Fibroblast of lung (primary cell): ENCODE results near the gene ETV2. TPM values are rescaled to one million over a fixed set of nuclear protein-coding genes. Genes with fewer than 3 reads are reported as not detected.

Experiments
- DNase-seq, 2 donors: peaks; one replicate each; pipeline versions ENCODE4 v3.0.0 to v3.0.0-alpha.2; 2010; ENCODE audit warnings: low read depth in 2 of 2
- H2AFZ ChIP-seq: 2 replicates; pipeline ENCODE4 v1.5.1; 2012; ENCODE audit warnings: low read length, control low read depth, inconsistent platforms
- H3K27ac ChIP-seq: 2 replicates; pipeline ENCODE4 v1.5.1; 2011; ENCODE audit warnings: low read length, control low read depth; ENCODE audit not compliant: insufficient read depth
- H3K27me3 ChIP-seq: 2 replicates; pipeline ENCODE4 v1.5.1; 2011; ENCODE audit warnings: mild to moderate bottlenecking, low read length; ENCODE audit not compliant: control insufficient read depth, insufficient read depth
- H3K36me3 ChIP-seq: 2 replicates; pipeline ENCODE4 v1.5.1; 2011; ENCODE audit warnings: low read length; ENCODE audit not compliant: control insufficient read depth, insufficient read depth
- H3K4me1 ChIP-seq: 2 replicates; pipeline ENCODE4 v1.5.1; 2011; ENCODE audit warnings: low read length; ENCODE audit not compliant: control insufficient read depth, insufficient read depth; ENCODE audit errors: extremely low read depth
- H3K4me2 ChIP-seq: 2 replicates; pipeline ENCODE4 v1.5.1; 2011; ENCODE audit warnings: low read length, control low read depth; ENCODE audit not compliant: insufficient read depth; ENCODE audit errors: extremely low read depth
- H3K4me3 ChIP-seq, 4 experiments: fragments of 200-600 bp in 1 of 4; sonication (generic) in 1 of 4; replicated peaks in 1 of 4; 2 replicates each; pipeline ENCODE4 v1.5.1; 2011 to 2016; ENCODE audit warnings: low read length in 4 of 4, low read depth in 3 of 4, mild to moderate bottlenecking in 3 of 4, control low read depth in 2 of 4, inconsistent platforms in 1 of 4, mixed read lengths in 1 of 4; ENCODE audit not compliant: insufficient read depth in 1 of 4; ENCODE audit errors: control extremely low read depth in 1 of 4
- H3K79me2 ChIP-seq: 2 replicates; pipeline ENCODE4 v1.5.1; 2012; ENCODE audit warnings: mild to moderate bottlenecking, low read length, inconsistent platforms; ENCODE audit not compliant: control insufficient read depth, insufficient read depth
- H3K9ac ChIP-seq: 2 replicates; pipeline ENCODE4 v1.5.1; 2011; ENCODE audit warnings: mild to moderate bottlenecking, low read length, control low read depth; ENCODE audit not compliant: insufficient read depth
- H3K9me3 ChIP-seq: 2 replicates; pipeline ENCODE4 v1.5.1; 2012; ENCODE audit warnings: low read depth, low read length; ENCODE audit not compliant: control insufficient read depth, insufficient read depth
- H4K20me1 ChIP-seq: 2 replicates; pipeline ENCODE4 v1.5.1; 2011; ENCODE audit warnings: low read length; ENCODE audit not compliant: control insufficient read depth, insufficient read depth; ENCODE audit errors: extremely low read depth
- EZH2 ChIP-seq: IDR thresholded peaks from 2 replicates; pipeline ENCODE4 v1.5.1; 2012; ENCODE audit warnings: low read length, control low read depth, mild to moderate bottlenecking; ENCODE audit errors: missing control alignments
- polyA plus RNA-seq, 2 donors: library from polyadenylated mRNA; depleted of rRNA in 1 of 2; stranded (reverse) in 1 of 2; unstranded in 1 of 2; fragments of >200 nt; gene quantifications; 2 replicates each; pipeline ENCODE4 v1.2.1, GENCODE V29; 2011 to 2012; ENCODE audit warnings: missing spikeins in 1 of 2
- total RNA-seq: library from RNA; depleted of rRNA; stranded (reverse); fragments of >200 nt; gene quantifications from 2 replicates; pipeline ENCODE4 v1.2.1, GENCODE V29; 2014
- TF ChIP-seq, protein P1 (sequence below), 2 donors: IDR thresholded peaks in 1 of 2; conservative IDR thresholded peaks in 1 of 2; 1 replicate in 1 of 2; 2 replicates in 1 of 2; pipeline ENCODE4 v1.5.1; 2011 to 2012; ENCODE audit warnings: low read length in 2 of 2, control low read depth in 1 of 2, inconsistent platforms in 1 of 2, low read depth in 1 of 2, mild to moderate bottlenecking in 1 of 2

The ETV2 gene
- total and polyA plus RNA-seq, 2 donors (not counting 1 experiment from before 2014, with no cell fraction given): 0.12 to 0.50 TPM

DNA sequence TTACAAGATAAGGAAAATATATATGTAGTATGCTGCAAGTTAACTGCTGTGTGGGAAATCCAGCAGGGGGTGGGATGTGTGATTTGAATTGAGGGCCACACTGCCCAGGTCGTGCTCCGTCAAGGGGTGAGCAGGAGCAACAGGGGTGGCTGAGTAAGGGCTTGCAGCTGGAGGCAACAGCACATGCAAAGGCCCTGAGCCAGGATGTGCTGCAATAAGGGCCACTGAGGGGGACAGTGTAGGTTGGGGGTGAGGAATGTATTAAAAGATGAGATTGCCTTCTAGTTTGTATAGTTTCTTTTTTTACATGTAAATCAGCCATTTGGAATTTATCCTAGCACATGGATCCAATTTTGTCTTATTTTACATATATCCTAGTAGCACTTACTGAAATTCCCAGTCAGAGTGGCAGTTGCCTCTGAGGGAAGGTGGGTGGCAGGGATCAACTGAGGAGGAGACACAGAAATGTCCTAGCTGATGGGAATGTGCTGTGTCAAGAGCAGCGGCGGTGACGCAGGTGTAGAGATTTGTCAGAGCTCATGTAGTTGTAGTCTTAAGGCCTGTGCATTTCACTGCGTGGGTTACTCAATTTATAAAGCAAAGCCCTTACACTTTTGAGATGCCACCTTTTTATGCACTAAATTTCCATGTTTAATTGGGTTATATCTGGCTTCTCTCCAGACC, 18.1 kb upstream of the ETV2 start:
- Histone ChIP-seq H3K4me3 (no peak overlapping the region), H3K79me2 (no peaks in the 10 kb centered on the region), H3K9ac (no peak overlapping the region), H3K27me3 (no peaks in the 10 kb centered on the region), H2AFZ (no peak overlapping the region), H3K4me2 (no peak overlapping the region), H3K4me1 (peaks cover 3% of the 10 kb centered on the region), H3K36me3 (peaks cover 2% of the 10 kb centered on the region), H3K9me3 (no peaks in the 10 kb centered on the region), H4K20me1 (no peaks in the 10 kb centered on the region), H3K27ac (no peak overlapping the region)
- DNase-seq: no peak
- TF ChIP-seq, protein P1, sequence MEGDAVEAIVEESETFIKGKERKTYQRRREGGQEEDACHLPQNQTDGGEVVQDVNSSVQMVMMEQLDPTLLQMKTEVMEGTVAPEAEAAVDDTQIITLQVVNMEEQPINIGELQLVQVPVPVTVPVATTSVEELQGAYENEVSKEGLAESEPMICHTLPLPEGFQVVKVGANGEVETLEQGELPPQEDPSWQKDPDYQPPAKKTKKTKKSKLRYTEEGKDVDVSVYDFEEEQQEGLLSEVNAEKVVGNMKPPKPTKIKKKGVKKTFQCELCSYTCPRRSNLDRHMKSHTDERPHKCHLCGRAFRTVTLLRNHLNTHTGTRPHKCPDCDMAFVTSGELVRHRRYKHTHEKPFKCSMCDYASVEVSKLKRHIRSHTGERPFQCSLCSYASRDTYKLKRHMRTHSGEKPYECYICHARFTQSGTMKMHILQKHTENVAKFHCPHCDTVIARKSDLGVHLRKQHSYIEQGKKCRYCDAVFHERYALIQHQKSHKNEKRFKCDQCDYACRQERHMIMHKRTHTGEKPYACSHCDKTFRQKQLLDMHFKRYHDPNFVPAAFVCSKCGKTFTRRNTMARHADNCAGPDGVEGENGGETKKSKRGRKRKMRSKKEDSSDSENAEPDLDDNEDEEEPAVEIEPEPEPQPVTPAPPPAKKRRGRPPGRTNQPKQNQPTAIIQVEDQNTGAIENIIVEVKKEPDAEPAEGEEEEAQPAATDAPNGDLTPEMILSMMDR (conservative IDR thresholded peaks at IDR 0.05 in 1 of 2, IDR thresholded peaks at IDR 0.05 in 1 of 2; ENCODE audit: low read depth in 1 of 2, low read length in 2 of 2): no peak

GRCh38 chr19:35628264-35628564, 13.3 kb upstream of the ETV2 start:
- DNase-seq: no peak
- Histone ChIP-seq H4K20me1 (no peaks in the 10 kb centered on the region), H3K27me3 (no peaks in the 10 kb centered on the region), H2AFZ (peak overlapping the region; percentile 74), H3K4me2 (peak overlapping the region; percentile 92), H3K27ac (peak overlapping the region; percentile 95), H3K79me2 (peaks cover 14% of the 10 kb centered on the region), H3K9ac (peak overlapping the region; percentile 78), H3K36me3 (peaks cover 8% of the 10 kb centered on the region), H3K4me3 (peak overlapping the region; percentile 75 to 100 (median 93)), H3K9me3 (no peaks in the 10 kb centered on the region), H3K4me1 (peaks cover 6% of the 10 kb centered on the region)
- TF ChIP-seq, protein P1 (conservative IDR thresholded peaks at IDR 0.05 in 1 of 2, IDR thresholded peaks at IDR 0.05 in 1 of 2; ENCODE audit: low read depth in 1 of 2, low read length in 2 of 2): no peak
- no peak for TF ChIP-seq EZH2

GRCh38 chr19:35628565-35629331, 12.8 kb upstream of the ETV2 start, which contains the start of gene RBM42:
Gene RBM42 (plus strand): TSS chr19:35629036. CDS start chr19:35629154, 118 bp downstream.
- H3K4me3 ChIP-seq: peak within 1 kb of the TSS; percentile 75 to 100 (median 96)
- peak; percentile 99 for DNase-seq
- peaks cover 6% of the 10 kb centered on the region for H3K4me1 ChIP-seq
- peak within 1 kb of the TSS; percentile 74 for H2AFZ ChIP-seq
- H3K4me2 ChIP-seq: peak within 1 kb of the TSS; percentile 100
- H3K79me2 ChIP-seq: peaks cover 14% of the 10 kb centered on the region
- H3K9me3 ChIP-seq: no peaks in the 10 kb centered on the region
- H3K36me3 ChIP-seq: peaks cover 8% of the 10 kb centered on the region
- H3K27ac ChIP-seq: peak within 1 kb of the TSS; percentile 95
- TF ChIP-seq, protein P1 (conservative IDR thresholded peaks at IDR 0.05 in 1 of 2, IDR thresholded peaks at IDR 0.05 in 1 of 2; ENCODE audit: low read depth in 1 of 2, low read length in 2 of 2): no peak
- TF ChIP-seq EZH2: no peak
- H4K20me1 ChIP-seq: no peaks in the 10 kb centered on the region
- H3K27me3 ChIP-seq: no peaks in the 10 kb centered on the region
- H3K9ac ChIP-seq: peak within 1 kb of the TSS; percentile 96
